ENCODE data around the gene BRD7. TPM values are rescaled to one million over a fixed set of nuclear protein-coding genes. Genes with fewer than 3 reads are reported as not detected.

BRD7 gene
- total and polyA plus RNA-seq, 12 donors: 31.4 to 50.9 (median 42.7) TPM

DNA sequence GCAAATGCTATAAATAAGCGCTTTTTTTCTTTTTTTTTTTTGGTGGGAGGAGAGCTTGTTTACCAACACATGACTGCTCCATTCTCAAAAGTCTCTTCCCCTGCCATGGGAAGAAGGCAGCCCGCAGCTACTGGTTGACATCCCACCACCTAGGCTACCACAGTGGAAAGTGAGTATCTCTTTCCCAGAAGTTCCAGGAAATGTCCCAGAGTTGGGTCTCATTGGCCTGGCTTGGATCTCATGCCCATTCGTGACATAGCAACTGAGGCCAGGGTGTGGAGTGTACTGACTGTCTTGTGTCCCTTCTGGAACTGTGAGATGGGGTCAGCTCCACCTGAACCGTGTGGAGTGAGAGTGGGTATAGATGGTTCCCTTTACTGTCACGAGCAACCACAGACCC is 29.5 kb upstream of the BRD7 start:
- DNase-seq: no peak
- no peak overlapping the region for H3K27ac ChIP-seq
- TF ChIP-seq CTCF (IDR thresholded peaks at IDR 0.05): no peak
- intact Hi-C loops (cut with DNase I): no loop called here
- H3K9me3 ChIP-seq: no peaks in the 10 kb centered on the region
- H3K27me3 ChIP-seq: no peaks in the 10 kb centered on the region
- ATAC-seq: no peak
- no peaks in the 10 kb centered on the region for H3K36me3 ChIP-seq
- WGBS, 2 donors: 82 to 85% methylated on average over 5 of the region's 5 CpGs
- no peaks in the 10 kb centered on the region for H3K4me1 ChIP-seq
- no peak overlapping the region for H3K4me3 ChIP-seq

DNA sequence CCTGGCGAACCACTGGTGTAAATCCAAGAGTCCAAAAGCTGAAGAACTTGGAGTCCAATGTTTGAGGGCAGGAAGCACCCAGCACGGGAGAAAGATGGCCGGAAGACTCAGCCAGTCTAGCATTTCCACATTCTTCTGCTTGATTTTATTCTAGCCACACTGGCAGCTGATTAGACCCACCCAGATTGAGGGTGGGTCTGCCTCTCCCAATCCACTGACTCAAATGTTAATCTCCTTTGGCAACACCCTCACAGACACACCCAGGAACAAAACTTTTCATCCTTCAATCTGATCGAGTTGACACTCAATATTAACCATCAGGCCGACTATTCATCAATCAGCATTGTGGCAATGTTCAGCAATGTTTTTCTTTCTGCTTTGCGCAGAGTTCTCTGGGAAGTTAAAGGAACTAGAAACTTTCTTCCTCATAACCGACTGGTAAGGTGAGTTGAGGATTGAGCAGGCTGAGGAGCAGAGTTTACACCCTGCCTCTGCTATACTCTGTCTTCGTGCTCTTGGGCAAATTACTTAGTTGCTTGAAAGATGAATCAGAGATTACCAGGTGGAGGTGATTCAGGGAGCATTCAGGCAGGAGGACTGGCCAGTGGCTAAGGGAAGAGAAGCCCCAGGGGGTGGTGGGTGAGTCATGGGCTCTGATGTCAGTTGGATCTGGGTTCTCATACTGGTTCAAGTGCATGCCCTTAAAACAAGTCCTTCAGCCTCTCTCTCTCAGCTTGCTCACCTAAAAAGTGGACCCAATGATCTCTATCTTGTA is 28.2 kb upstream of the BRD7 start:
- WGBS, 2 donors: 73 to 78% methylated on average over 8 of the region's 8 CpGs
- ATAC-seq: no peak
- no peaks in the 10 kb centered on the region for H3K36me3 ChIP-seq
- no peak for TF ChIP-seq CTCF (IDR thresholded peaks at IDR 0.05)
- peaks cover 0 to 5% (median 0%) of the 10 kb centered on the region in 7 donors for H3K27me3 ChIP-seq
- no peaks in the 10 kb centered on the region for H3K4me1 ChIP-seq
- no peaks in the 10 kb centered on the region for H3K9me3 ChIP-seq
- no peak for DNase-seq
- H3K4me3 ChIP-seq: no peak overlapping the region
- H3K27ac ChIP-seq: no peak overlapping the region
- intact Hi-C loops (cut with DNase I): no loop called here

DNA sequence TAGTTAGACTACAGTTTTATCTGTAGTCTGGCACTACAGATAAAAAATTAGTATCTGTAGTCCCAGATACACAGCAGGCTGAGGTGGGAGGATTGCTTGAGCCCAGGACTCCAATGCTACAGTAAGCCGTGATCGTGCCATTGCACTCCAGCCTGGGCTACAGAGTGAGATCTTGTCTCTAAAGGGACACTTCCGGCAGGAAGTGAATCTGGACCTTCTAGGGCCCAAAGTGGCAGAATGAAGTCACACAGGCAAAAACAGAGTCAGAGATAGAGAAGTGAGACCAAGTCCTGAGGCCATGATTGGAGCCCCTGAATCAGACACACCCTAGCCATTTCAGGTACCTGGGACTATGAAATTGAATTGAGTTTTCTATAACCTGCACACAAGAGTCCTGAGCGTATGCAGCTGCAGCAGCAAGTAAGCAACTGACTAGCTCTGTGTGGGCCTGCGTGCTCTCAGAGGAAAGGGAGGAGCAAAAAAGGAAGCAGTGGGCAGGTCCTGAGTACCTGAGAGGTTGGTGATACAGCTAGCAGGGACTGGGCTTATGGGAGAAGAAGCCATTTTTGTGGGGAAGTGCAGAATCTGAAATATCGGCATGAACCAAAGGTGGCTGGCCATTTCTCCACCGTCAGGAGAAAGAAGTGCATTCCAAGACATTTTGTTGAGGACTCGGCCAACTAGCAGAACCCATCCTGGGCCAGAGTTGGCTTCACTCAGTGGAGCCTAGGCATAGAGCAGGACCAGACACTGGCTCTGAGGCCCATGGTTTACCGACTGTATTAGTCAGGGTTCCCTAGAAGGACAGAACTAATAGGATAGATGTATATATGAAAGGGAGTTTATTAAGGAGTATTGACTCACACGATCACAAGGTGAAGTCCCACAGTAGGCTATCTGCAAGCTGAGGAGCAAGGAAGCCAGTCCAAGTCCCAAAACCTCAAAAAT is 27.2 kb upstream of the BRD7 start:
- no peak for TF ChIP-seq CTCF (IDR thresholded peaks at IDR 0.05)
- Histone ChIP-seq H3K27ac (no peak overlapping the region), H3K4me3 (no peak overlapping the region), H3K36me3 (no peaks in the 10 kb centered on the region), H3K9me3 (no peaks in the 10 kb centered on the region), H3K27me3 (peaks cover 0 to 9% (median 0%) of the 10 kb centered on the region in 7 donors), H3K4me1 (no peaks in the 10 kb centered on the region)
- intact Hi-C loops (cut with DNase I): no loop called here
- WGBS, 2 donors: 82% methylated on average over 10 of the region's 10 CpGs
- DNase-seq (no peak), ATAC-seq (no peak)

Measured in heart right ventricle (tissue), 16 donors.